ENCODE measurements around the gene STAG1. TPM values are rescaled to one million over a fixed set of nuclear protein-coding genes. Genes with fewer than 3 reads are reported as not detected.

Gene STAG1
- polyA plus RNA-seq, 3 donors, result 7.2 to 10.0 (median 7.5) TPM

GRCh38 chr3:136329593-136329992 lies 422.6 kb downstream of the STAG1 start:
- H4K20me1 ChIP-seq (ENCODE audit: insufficient read depth, low read length), result no peaks in the 10 kb centered on the region
- no peaks in the 10 kb centered on the region for H3K4me1 ChIP-seq (ENCODE audit: control insufficient read depth in 1 of 2, insufficient read depth in 2 of 2, low read length in 2 of 2)
- TF ChIP-seq CTCF (IDR thresholded peaks at IDR 0.05), result no peak
- Mint-ChIP-seq H3K27me3 (ENCODE audit: low read depth in 3 of 3) (no peaks in the 10 kb centered on the region), H3K36me3 (peaks cover 67 to 71% of the 10 kb centered on the region in 2 donors), H3K9me3 (peaks cover 0 to 3% (median 2%) of the 10 kb centered on the region in 7 donors), H3K4me3 (peak overlapping the region in 1 of 2 donors; percentile 28), H3K27ac (peak overlapping the region in 1 of 7 donors; percentile 32), H3K4me1 (no peaks in the 10 kb centered on the region)
- no peak overlapping the region for H3K9ac ChIP-seq (ENCODE audit: insufficient read depth, low read length, poor library complexity, severe bottlenecking)
- H2AFZ ChIP-seq (ENCODE audit: insufficient read depth, low read depth, low read length, poor library complexity, severe bottlenecking), result no peak overlapping the region
- no peak overlapping the region for H3K27ac ChIP-seq (ENCODE audit: low read depth in 1 of 2, low read length in 2 of 2)
- H3K27me3 ChIP-seq (ENCODE audit: control insufficient read depth in 2 of 2, insufficient read depth in 2 of 2, low read length in 2 of 2), result no peaks in the 10 kb centered on the region
- no peak overlapping the region for H3K4me3 ChIP-seq (replicated peaks in 1 of 3; ENCODE audit: low read depth in 2 of 3, low read length in 3 of 3)
- no peaks in the 10 kb centered on the region for H3K79me2 ChIP-seq (ENCODE audit: insufficient read depth, low read length)
- DNase-seq, result no peak
- intact Hi-C loops (cut with micrococcal nuclease), result no loop called here
- no peaks in the 10 kb centered on the region for H3K9me3 ChIP-seq (replicated peaks in 1 of 2; ENCODE audit: control insufficient read depth in 1 of 2, insufficient read depth in 1 of 2, low read length in 2 of 2)
- no peak overlapping the region for H3K4me2 ChIP-seq (replicated peaks; ENCODE audit: extremely low read depth, low read length, poor library complexity, severe bottlenecking)
- H3K36me3 ChIP-seq (replicated peaks in 1 of 2; ENCODE audit: control insufficient read depth in 1 of 2, insufficient read depth in 2 of 2, low read length in 2 of 2), result peaks cover 30 to 63% of the 10 kb centered on the region in 2 donors
- WGBS (ENCODE audit: insufficient coverage), result 95% methylated on average over 2 of the region's 5 CpGs

DNA sequence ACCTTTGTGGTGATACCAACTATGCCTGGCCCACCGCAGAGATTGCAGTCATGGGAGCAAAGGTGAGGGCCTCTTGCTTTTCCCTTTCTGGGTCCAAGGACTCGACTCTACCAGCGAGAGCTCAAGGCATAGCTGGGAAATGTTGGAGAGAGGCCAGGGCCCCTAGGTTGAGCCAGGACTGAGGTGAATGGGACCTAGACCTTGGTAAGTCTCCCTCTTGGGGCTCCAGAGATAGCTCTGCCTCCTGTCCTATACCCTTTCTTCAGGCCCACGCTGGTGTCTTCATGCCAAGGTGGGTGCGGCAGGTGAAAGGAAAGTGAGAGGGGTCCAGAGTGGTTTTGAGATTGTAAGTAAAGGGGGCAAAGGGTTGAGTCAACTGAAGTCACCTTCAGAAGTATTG lies 424.5 kb downstream of the STAG1 start:
- H3K9ac ChIP-seq (ENCODE audit: insufficient read depth, low read length, poor library complexity, severe bottlenecking), result no peak overlapping the region
- H3K27me3 ChIP-seq (ENCODE audit: control insufficient read depth in 2 of 2, insufficient read depth in 2 of 2, low read length in 2 of 2), result no peaks in the 10 kb centered on the region
- Mint-ChIP-seq H3K9me3 (peaks cover 9 to 18% (median 14%) of the 10 kb centered on the region in 7 donors), H3K27ac (no peak overlapping the region), H3K4me1 (no peaks in the 10 kb centered on the region), H3K4me3 (no peak overlapping the region), H3K27me3 (ENCODE audit: low read depth in 3 of 3) (no peaks in the 10 kb centered on the region), H3K36me3 (peaks cover 63 to 70% of the 10 kb centered on the region in 2 donors)
- H3K4me2 ChIP-seq (replicated peaks; ENCODE audit: extremely low read depth, low read length, poor library complexity, severe bottlenecking), result no peak overlapping the region
- peaks cover 5 to 11% of the 10 kb centered on the region in 2 donors for H3K9me3 ChIP-seq (replicated peaks in 1 of 2; ENCODE audit: control insufficient read depth in 1 of 2, insufficient read depth in 1 of 2, low read length in 2 of 2)
- H3K4me1 ChIP-seq (ENCODE audit: control insufficient read depth in 1 of 2, insufficient read depth in 2 of 2, low read length in 2 of 2), result no peaks in the 10 kb centered on the region
- 93% methylated on average over 3 of the region's 5 CpGs for WGBS (ENCODE audit: insufficient coverage)
- TF ChIP-seq CTCF (IDR thresholded peaks at IDR 0.05), result no peak
- H4K20me1 ChIP-seq (ENCODE audit: insufficient read depth, low read length), result no peaks in the 10 kb centered on the region
- H3K36me3 ChIP-seq (replicated peaks in 1 of 2; ENCODE audit: control insufficient read depth in 1 of 2, insufficient read depth in 2 of 2, low read length in 2 of 2), result peaks cover 23 to 59% of the 10 kb centered on the region in 2 donors
- no peaks in the 10 kb centered on the region for H3K79me2 ChIP-seq (ENCODE audit: insufficient read depth, low read length)
- intact Hi-C loops (cut with micrococcal nuclease), result no loop called here
- no peak overlapping the region for H3K27ac ChIP-seq (ENCODE audit: low read depth in 1 of 2, low read length in 2 of 2)
- no peak overlapping the region for H3K4me3 ChIP-seq (replicated peaks in 1 of 3; ENCODE audit: low read depth in 2 of 3, low read length in 3 of 3)
- DNase-seq, result no peak
- H2AFZ ChIP-seq (ENCODE audit: insufficient read depth, low read depth, low read length, poor library complexity, severe bottlenecking), result no peak overlapping the region

Measured in CD14-positive monocyte (primary cell).